GM12878 (cell line): ENCODE data around the gene TMEM208.

ENCODE experiments used
- EP300 ChIP-seq, 2 experiments: fragments of 150-350 bp in 1 of 2; IDR thresholded peaks; 2 replicates each; pipeline ENCODE4 v1.6.1; 2011 to 2012; ENCODE audit warnings: low read depth in 2 of 2, low read length in 2 of 2, borderline replicate concordance in 1 of 2, improper control_type of control experiment in 1 of 2, inconsistent platforms in 1 of 2; ENCODE audit not compliant: control insufficient read depth in 1 of 2
- EZH2 ChIP-seq: IDR thresholded peaks from 2 replicates; pipeline ENCODE4 v1.6.1; 2012; ENCODE audit warnings: low read depth, mild to moderate bottlenecking, control low read depth, inconsistent platforms, low read length, borderline replicate concordance; ENCODE audit not compliant: control insufficient read depth
- MEF2A ChIP-seq: IDR thresholded peaks from 2 replicates; pipeline ENCODE4 v1.6.1; 2011; ENCODE audit warnings: low read depth, mild to moderate bottlenecking, low read length, moderate library complexity; ENCODE audit not compliant: insufficient read depth
- NFYB ChIP-seq: IDR thresholded peaks from 2 replicates; pipeline ENCODE4 v1.6.1; 2011; ENCODE audit warnings: low read depth, mild to moderate bottlenecking, low read length, improper control_type of control experiment, moderate library complexity; ENCODE audit not compliant: insufficient read depth
- NR2C2 ChIP-seq: IDR thresholded peaks from 2 replicates; pipeline ENCODE4 v1.6.1; 2011; ENCODE audit warnings: borderline replicate concordance, low read depth; ENCODE audit not compliant: control insufficient read depth, insufficient read length
- PAX5 ChIP-seq: IDR thresholded peaks from 2 replicates; pipeline ENCODE4 v1.6.1; 2011; ENCODE audit warnings: low read depth, low read length, borderline replicate concordance
- POU2F2 ChIP-seq: IDR thresholded peaks from 3 replicates; pipeline ENCODE4 v1.6.1; 2011; ENCODE audit warnings: low read depth, mild to moderate bottlenecking, low read length, borderline replicate concordance
- RAD21 ChIP-seq: IDR thresholded peaks from 2 replicates; pipeline ENCODE4 v1.6.1; 2011; ENCODE audit warnings: mild to moderate bottlenecking, low read depth, low read length, moderate library complexity; ENCODE audit not compliant: insufficient read depth
- SMAD5 ChIP-seq: IDR thresholded peaks from 2 replicates; pipeline ENCODE4 v1.6.1; 2016; ENCODE audit warnings: antibody characterized with exemption, low read depth
- TARDBP ChIP-seq: IDR thresholded peaks from 2 replicates; pipeline ENCODE4 v1.6.1; 2016; ENCODE audit warnings: borderline replicate concordance
- TF ChIP-seq, protein P1 (sequence below), 3 experiments: IDR thresholded peaks in 2 of 3; conservative IDR thresholded peaks in 1 of 3; 2 replicates each; pipeline ENCODE4 v1.5.1; 2011; ENCODE audit warnings: low read depth in 3 of 3, low read length in 3 of 3, mild to moderate bottlenecking in 3 of 3, control low read depth in 2 of 3, moderate library complexity in 2 of 3, inconsistent platforms in 1 of 3, mixed read lengths in 1 of 3; ENCODE audit not compliant: control insufficient read depth in 2 of 3, insufficient read depth in 1 of 3; ENCODE audit errors: extremely low read depth in 1 of 3
- TF ChIP-seq, protein P2 (sequence below): IDR thresholded peaks from 2 replicates; pipeline ENCODE4 v1.6.1; 2012; ENCODE audit warnings: low read depth, low read length, improper control_type of control experiment

DNA sequence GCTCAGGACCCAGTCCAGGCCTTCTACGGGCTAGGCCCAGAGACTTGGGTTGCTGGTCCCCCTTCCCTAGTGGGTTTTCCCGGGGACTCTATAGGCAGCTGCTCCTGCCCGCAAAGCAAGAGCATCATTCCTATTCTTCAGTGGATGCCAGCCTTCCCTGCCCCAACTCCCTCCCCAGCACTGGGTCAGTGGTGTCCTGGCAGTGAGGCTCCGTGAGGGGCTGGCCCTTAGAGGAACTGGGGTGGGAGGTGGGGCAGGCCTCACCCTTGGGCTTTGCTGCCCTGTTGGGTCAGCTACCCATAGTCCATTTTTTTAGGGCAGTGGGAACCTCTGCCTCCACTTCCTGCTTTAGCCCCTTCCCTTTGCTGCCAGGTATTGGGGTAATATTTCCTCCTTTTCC lies 44.5 kb downstream of the TMEM208 start:
- TF ChIP-seq, protein P1, sequence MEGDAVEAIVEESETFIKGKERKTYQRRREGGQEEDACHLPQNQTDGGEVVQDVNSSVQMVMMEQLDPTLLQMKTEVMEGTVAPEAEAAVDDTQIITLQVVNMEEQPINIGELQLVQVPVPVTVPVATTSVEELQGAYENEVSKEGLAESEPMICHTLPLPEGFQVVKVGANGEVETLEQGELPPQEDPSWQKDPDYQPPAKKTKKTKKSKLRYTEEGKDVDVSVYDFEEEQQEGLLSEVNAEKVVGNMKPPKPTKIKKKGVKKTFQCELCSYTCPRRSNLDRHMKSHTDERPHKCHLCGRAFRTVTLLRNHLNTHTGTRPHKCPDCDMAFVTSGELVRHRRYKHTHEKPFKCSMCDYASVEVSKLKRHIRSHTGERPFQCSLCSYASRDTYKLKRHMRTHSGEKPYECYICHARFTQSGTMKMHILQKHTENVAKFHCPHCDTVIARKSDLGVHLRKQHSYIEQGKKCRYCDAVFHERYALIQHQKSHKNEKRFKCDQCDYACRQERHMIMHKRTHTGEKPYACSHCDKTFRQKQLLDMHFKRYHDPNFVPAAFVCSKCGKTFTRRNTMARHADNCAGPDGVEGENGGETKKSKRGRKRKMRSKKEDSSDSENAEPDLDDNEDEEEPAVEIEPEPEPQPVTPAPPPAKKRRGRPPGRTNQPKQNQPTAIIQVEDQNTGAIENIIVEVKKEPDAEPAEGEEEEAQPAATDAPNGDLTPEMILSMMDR (IDR thresholded peaks at IDR 0.05 in 2 of 3, conservative IDR thresholded peaks at IDR 0.05 in 1 of 3; ENCODE audit: control insufficient read depth in 2 of 3, extremely low read depth in 1 of 3, insufficient read depth in 1 of 3, low read depth in 3 of 3, low read length in 3 of 3) = no peak
- no peak for TF ChIP-seq NFYB
- TF ChIP-seq RAD21 = no peak
- no peak for TF ChIP-seq MEF2A
- TF ChIP-seq TARDBP = no peak
- TF ChIP-seq SMAD5 = no peak
- no peak for TF ChIP-seq EZH2
- TF ChIP-seq PAX5 = no peak
- TF ChIP-seq, protein P2, sequence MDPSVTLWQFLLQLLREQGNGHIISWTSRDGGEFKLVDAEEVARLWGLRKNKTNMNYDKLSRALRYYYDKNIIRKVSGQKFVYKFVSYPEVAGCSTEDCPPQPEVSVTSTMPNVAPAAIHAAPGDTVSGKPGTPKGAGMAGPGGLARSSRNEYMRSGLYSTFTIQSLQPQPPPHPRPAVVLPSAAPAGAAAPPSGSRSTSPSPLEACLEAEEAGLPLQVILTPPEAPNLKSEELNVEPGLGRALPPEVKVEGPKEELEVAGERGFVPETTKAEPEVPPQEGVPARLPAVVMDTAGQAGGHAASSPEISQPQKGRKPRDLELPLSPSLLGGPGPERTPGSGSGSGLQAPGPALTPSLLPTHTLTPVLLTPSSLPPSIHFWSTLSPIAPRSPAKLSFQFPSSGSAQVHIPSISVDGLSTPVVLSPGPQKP = no peak
- TF ChIP-seq NR2C2 = no peak
- TF ChIP-seq POU2F2 = no peak
- TF ChIP-seq EP300 (IDR thresholded peaks at IDR 0.05; ENCODE audit: borderline replicate concordance in 1 of 2, control insufficient read depth in 1 of 2, low read depth in 2 of 2, low read length in 2 of 2) = no peak
